Measurements from ENCODE around the gene CD55.

CD55 gene

DNA sequence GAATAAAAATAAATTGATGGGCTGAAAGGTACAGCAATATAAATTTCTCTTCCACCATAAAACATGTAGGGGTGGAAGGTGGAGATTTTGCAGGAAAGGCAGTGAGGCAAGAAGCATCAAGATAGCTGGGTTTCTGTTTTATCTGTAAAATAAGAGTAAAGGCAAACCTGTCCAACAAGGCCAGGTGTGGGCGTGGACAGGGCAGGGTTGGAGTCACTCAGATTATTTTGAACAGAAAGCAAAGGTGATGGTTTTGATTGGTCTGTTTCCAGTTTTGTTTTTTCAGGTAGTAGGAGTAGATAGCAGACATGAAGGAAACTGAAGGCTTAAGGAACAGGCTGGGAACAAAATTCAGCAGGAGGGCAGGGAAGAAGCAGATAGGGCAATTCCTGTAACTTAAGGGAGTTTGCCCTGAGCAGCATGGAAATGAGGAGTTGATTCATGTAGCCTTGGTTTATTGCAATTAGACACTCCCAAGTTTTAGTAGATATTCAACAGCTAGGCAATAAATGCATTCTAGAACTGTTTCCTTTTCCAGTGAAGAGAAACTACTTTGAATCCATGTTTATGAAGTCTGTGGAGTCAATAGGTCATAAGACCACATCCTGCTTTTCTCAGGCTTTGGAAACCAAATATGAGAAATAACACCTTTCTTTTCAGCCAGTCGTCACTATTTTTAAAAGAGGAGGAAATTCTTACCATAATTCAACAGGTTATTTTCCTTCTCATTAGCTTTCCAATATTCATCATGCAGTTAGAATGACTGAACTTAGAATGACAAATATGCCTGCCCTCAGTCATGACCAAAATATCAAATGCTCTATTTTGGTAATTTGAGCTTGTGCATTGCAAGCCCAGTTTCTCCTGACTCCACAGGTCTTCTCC, 38.7 kb upstream of the CD55 start:
- DNase-seq (ENCODE audit: extremely low read depth, low read depth) = no peak
- TF ChIP-seq, protein P1, sequence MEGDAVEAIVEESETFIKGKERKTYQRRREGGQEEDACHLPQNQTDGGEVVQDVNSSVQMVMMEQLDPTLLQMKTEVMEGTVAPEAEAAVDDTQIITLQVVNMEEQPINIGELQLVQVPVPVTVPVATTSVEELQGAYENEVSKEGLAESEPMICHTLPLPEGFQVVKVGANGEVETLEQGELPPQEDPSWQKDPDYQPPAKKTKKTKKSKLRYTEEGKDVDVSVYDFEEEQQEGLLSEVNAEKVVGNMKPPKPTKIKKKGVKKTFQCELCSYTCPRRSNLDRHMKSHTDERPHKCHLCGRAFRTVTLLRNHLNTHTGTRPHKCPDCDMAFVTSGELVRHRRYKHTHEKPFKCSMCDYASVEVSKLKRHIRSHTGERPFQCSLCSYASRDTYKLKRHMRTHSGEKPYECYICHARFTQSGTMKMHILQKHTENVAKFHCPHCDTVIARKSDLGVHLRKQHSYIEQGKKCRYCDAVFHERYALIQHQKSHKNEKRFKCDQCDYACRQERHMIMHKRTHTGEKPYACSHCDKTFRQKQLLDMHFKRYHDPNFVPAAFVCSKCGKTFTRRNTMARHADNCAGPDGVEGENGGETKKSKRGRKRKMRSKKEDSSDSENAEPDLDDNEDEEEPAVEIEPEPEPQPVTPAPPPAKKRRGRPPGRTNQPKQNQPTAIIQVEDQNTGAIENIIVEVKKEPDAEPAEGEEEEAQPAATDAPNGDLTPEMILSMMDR (IDR thresholded peaks at IDR 0.05; ENCODE audit: low read depth, low read length, missing control alignments) = no peak
- H3K4me3 ChIP-seq (replicated peaks; ENCODE audit: low read depth, low read length) = no peak overlapping the region

GRCh38 chr1:207283421-207283820, 38.1 kb upstream of the CD55 start:
- DNase-seq (ENCODE audit: extremely low read depth, low read depth) = no peak
- H3K4me3 ChIP-seq (replicated peaks; ENCODE audit: low read depth, low read length) = no peak overlapping the region
- TF ChIP-seq, protein P1 (IDR thresholded peaks at IDR 0.05; ENCODE audit: low read depth, low read length, missing control alignments) = no peak

DNA sequence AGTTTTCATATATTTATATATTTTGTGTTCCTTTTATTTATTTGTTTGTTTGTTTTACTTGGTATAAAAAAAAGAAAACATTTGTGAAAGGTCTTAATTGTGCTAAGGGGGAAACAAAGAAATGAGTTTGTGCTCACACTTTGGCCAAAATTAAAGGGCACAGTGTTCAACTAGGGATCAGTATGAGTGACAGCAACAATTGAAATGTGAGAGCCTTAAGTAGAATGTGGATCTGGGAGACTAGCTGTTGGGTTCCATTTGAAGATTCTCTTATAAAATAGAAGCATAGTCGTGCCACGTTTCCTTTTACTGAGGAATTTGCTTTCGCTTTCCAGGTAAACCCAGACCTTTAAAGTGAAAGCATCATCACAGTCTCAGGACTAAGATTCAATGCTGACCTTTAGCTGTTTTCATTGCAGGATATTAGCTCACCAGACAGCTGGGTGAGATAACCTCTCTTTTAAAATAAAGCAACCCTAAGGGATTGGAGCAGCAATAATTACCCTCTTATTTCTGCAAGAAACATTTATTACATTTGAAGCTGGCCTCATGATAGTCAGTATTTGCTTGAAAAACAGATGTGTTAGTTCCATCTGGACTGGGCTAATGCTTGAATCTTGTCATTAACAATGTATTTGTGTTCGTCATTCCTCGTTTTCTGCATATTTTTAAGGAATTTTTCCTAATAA, 37.1 kb upstream of the CD55 start:
- H3K4me3 ChIP-seq (replicated peaks; ENCODE audit: low read depth, low read length) = no peak overlapping the region
- TF ChIP-seq, protein P1 (IDR thresholded peaks at IDR 0.05; ENCODE audit: low read depth, low read length, missing control alignments) = no peak
- DNase-seq (ENCODE audit: extremely low read depth, low read depth) = no peak

DNA sequence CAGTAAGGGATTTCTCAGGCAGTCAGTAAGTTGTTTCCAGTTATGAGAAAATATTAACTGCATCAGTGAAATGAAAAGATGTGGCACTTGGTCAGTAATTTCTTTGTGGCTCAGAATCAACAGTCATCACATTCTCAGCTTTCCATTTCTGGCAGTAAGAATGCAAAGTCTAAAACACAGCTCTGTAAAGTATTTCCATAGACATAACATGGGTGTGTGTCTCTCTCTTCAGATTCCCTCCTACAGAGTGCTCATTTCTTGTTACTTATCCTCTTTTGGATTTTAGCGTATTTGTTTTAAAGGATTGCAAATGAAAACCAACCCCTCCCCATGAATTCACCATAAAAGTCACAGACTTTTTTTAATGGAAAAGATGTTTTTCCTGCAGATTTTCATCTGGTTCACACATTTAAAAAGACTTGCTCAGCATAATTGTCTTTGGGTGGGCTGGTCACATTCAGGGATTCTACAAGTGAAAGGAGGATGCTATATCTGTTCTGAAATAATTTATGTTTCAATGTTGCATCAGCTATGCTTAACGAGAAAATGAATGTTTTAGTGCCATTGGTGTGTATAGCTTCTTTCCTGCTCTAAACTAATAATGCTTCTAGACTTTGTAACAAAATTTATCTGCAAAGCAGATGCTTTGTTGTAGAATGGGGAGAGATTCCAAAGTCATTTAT, 34.6 kb upstream of the CD55 start:
- TF ChIP-seq, protein P1 (IDR thresholded peaks at IDR 0.05; ENCODE audit: low read depth, low read length, missing control alignments) = no peak
- DNase-seq (ENCODE audit: extremely low read depth, low read depth) = no peak
- no peak overlapping the region for H3K4me3 ChIP-seq (replicated peaks; ENCODE audit: low read depth, low read length)

DNA sequence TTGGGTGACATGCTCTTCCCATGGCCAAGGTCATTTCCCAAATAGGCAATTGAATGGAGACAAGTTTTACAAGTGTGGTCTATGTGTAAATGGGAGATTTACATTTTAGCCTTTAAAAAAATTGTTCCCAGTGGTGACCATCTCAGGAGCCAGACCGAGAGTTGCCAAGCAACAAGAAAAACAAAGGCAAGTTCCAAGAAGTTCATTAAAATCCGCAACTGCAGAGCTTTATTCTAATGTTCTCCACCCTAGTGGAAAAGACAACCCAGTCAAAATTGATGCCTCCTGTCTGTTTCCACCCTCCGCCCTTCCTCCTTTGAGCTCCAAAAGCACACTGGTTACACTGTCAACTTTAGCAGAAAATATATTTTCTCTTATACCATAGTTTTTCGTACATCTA, 33.2 kb upstream of the CD55 start:
- DNase-seq (ENCODE audit: extremely low read depth, low read depth) = no peak
- TF ChIP-seq, protein P1 (IDR thresholded peaks at IDR 0.05; ENCODE audit: low read depth, low read length, missing control alignments) = no peak
- no peak overlapping the region for H3K4me3 ChIP-seq (replicated peaks; ENCODE audit: low read depth, low read length)

GRCh38 chr1:207289756-207290155, 31.7 kb upstream of the CD55 start:
- TF ChIP-seq, protein P1 (IDR thresholded peaks at IDR 0.05; ENCODE audit: low read depth, low read length, missing control alignments) = no peak
- H3K4me3 ChIP-seq (replicated peaks; ENCODE audit: low read depth, low read length) = no peak overlapping the region
- DNase-seq (ENCODE audit: extremely low read depth, low read depth) = no peak

All from HFF-Myc (cell line).